H1 (cell line): ENCODE data around the gene INTS1. TPM values are rescaled to one million over a fixed set of nuclear protein-coding genes. Genes with fewer than 3 reads are reported as not detected.

Experiments
- CTCF ChIA-PET: fragments of 300-600 bp; sonication (Branson Sonifier 250); formaldehyde crosslinking; loops from one replicate; lab custom pipeline; 2021; ENCODE audit not compliant: partially characterized antibody; lab: Charles Lee
- POLR2A ChIA-PET: fragments of 300-600 bp; sonication (Branson Sonifier 250); formaldehyde crosslinking; loops from one replicate; lab custom pipeline; 2021; ENCODE audit warnings: inconsistent platforms; ENCODE audit not compliant: partially characterized antibody; lab: Charles Lee
- DNase-seq, 2 experiments: peaks; one replicate each; pipeline versions ENCODE4 v3.0.0 to v3.0.0-alpha.2; 2010 to 2022; ENCODE audit warnings: low spot score in 2 of 2, low read depth in 1 of 2, mixed read lengths in 1 of 2
- FAIRE-seq: peaks from 2 replicates; lab custom pipeline; 2011; peaks lifted over from hg19 to GRCh38; lab: Jason Lieb, UNC
- H2AFZ ChIP-seq: 2 replicates; pipeline ENCODE4 v1.8.1; 2012; ENCODE audit warnings: low read length, inconsistent platforms
- H2AK5ac ChIP-seq: 2 replicates; pipeline ENCODE4 v1.6.1; 2013; ENCODE audit warnings: low read depth, low read length
- H2BK120ac ChIP-seq: replicated peaks from 2 replicates; pipeline ENCODE3; 2013; ENCODE audit warnings: low read depth, low read length, inconsistent platforms
- H2BK12ac ChIP-seq: 2 replicates; pipeline ENCODE4 v1.6.1; 2013; ENCODE audit warnings: low read depth, low read length
- H2BK15ac ChIP-seq: 2 replicates; pipeline ENCODE4 v1.6.1; 2013; ENCODE audit warnings: low read length
- H2BK20ac ChIP-seq: 2 replicates; pipeline ENCODE4 v1.6.1; 2013; ENCODE audit warnings: low read length
- H2BK5ac ChIP-seq: 2 replicates; pipeline ENCODE4 v1.6.1; 2013; ENCODE audit warnings: low read depth, low read length
- H3K14ac ChIP-seq: 2 replicates; pipeline ENCODE4 v1.6.1; 2013; ENCODE audit warnings: inconsistent platforms; ENCODE audit not compliant: insufficient read length
- H3K18ac ChIP-seq: 2 replicates; pipeline ENCODE4 v1.6.1; 2013; ENCODE audit warnings: low read length; ENCODE audit errors: extremely low read depth
- H3K23ac ChIP-seq: 2 replicates; pipeline ENCODE4 v1.6.1; 2013; ENCODE audit warnings: inconsistent platforms; ENCODE audit not compliant: insufficient read length
- H3K23me2 ChIP-seq: 2 replicates; pipeline ENCODE4 v1.6.1; 2013; ENCODE audit warnings: low read depth, low read length
- H3K27ac ChIP-seq: 2 replicates; pipeline ENCODE4 v1.6.1; 2011; ENCODE audit warnings: low read depth, low read length, inconsistent platforms
- H3K27me3 ChIP-seq, 4 experiments: replicated peaks in 1 of 4; 1 replicate in 1 of 4; 2 replicates in 3 of 4; pipeline versions ENCODE4 v1.6.1 to v1.8.1; 2011 to 2013; ENCODE audit warnings: low read length in 3 of 4, mild to moderate bottlenecking in 3 of 4, inconsistent platforms in 2 of 4, mixed read lengths in 2 of 4, moderate library complexity in 1 of 4; ENCODE audit not compliant: control insufficient read depth in 3 of 4, insufficient read depth in 3 of 4; ENCODE audit errors: extremely low read depth in 1 of 4
- H3K36me3 ChIP-seq, 4 experiments: 2 replicates each; pipeline versions ENCODE4 v1.6.1 to v1.8.1; 2011 to 2013; ENCODE audit warnings: mild to moderate bottlenecking in 4 of 4, low read length in 3 of 4, moderate library complexity in 2 of 4, control low read depth in 1 of 4, inconsistent platforms in 1 of 4; ENCODE audit not compliant: insufficient read depth in 4 of 4, control insufficient read depth in 2 of 4
- H3K4ac ChIP-seq: replicated peaks from 2 replicates; pipeline ENCODE3; 2013; ENCODE audit warnings: low read length, low read depth, mixed read lengths, inconsistent platforms; ENCODE audit not compliant: insufficient read length
- H3K4me1 ChIP-seq, 4 experiments: replicated peaks in 1 of 4; 1 replicate in 1 of 4; 2 replicates in 3 of 4; pipeline versions ENCODE4 v1.6.1 to v1.8.1; 2011 to 2013; ENCODE audit warnings: low read length in 3 of 4, inconsistent platforms in 2 of 4, mixed read lengths in 1 of 4; ENCODE audit not compliant: insufficient read depth in 4 of 4, control insufficient read depth in 3 of 4
- H3K4me2 ChIP-seq, 2 experiments: 2 replicates each; pipeline versions ENCODE4 v1.6.1 to v1.8.1; 2011 to 2013; ENCODE audit warnings: low read depth in 2 of 2, low read length in 2 of 2, control low read depth in 1 of 2, inconsistent platforms in 1 of 2, mild to moderate bottlenecking in 1 of 2; ENCODE audit not compliant: insufficient read depth in 1 of 2
- H3K4me3 ChIP-seq, 4 experiments: fragments of 200-600, 300-600 bp in 1 of 4; sonication (generic), shearing (Covaris generic), sonication (Bioruptor Twin) in 1 of 4; 2 replicates each; pipeline versions ENCODE4 v1.5.1 to v1.8.1; 2011 to 2016; ENCODE audit warnings: low read length in 4 of 4, low read depth in 3 of 4, control low read depth in 2 of 4, inconsistent platforms in 2 of 4, mild to moderate bottlenecking in 2 of 4, mixed read lengths in 1 of 4, moderate library complexity in 1 of 4; ENCODE audit not compliant: insufficient read depth in 2 of 4; ENCODE audit errors: extremely low read depth in 1 of 4
- H3K56ac ChIP-seq: replicated peaks from 2 replicates; pipeline ENCODE3; 2013; ENCODE audit warnings: low read depth, mild to moderate bottlenecking, mixed read lengths, low read length, inconsistent platforms; ENCODE audit not compliant: insufficient read length
- H3K79me1 ChIP-seq: 2 replicates; pipeline ENCODE4 v1.6.1; 2013; ENCODE audit warnings: low read depth, low read length, control low read depth
- H3K79me2 ChIP-seq, 2 experiments: 2 replicates each; pipeline versions ENCODE4 v1.6.1 to v1.8.1; 2012 to 2013; ENCODE audit warnings: low read length in 2 of 2, mild to moderate bottlenecking in 2 of 2, inconsistent platforms in 1 of 2; ENCODE audit not compliant: insufficient read depth in 2 of 2, control insufficient read depth in 1 of 2
- H3K9ac ChIP-seq, 4 experiments: replicated peaks in 1 of 4; 1 replicate in 1 of 4; 2 replicates in 3 of 4; pipeline versions ENCODE4 v1.6.1 to v1.8.1; 2011 to 2013; ENCODE audit warnings: low read depth in 3 of 4, low read length in 3 of 4, control low read depth in 2 of 4, mild to moderate bottlenecking in 2 of 4, moderate library complexity in 2 of 4, inconsistent platforms in 1 of 4; ENCODE audit errors: extremely low read depth in 1 of 4
- H3K9me3 ChIP-seq, 2 experiments: 2 replicates each; pipeline versions ENCODE4 v1.6.1 to v1.8.1; 2012 to 2013; ENCODE audit warnings: mild to moderate bottlenecking in 2 of 2, moderate library complexity in 2 of 2, control low read depth in 1 of 2, inconsistent platforms in 1 of 2, low read depth in 1 of 2, low read length in 1 of 2, mixed read lengths in 1 of 2; ENCODE audit not compliant: insufficient read depth in 2 of 2
- H4K20me1 ChIP-seq, 2 experiments: replicated peaks in 1 of 2; 2 replicates each; pipeline versions ENCODE3 to v1.8.1; 2011 to 2013; ENCODE audit warnings: inconsistent platforms in 2 of 2, low read length in 2 of 2, mild to moderate bottlenecking in 1 of 2; ENCODE audit not compliant: insufficient read depth in 2 of 2, control insufficient read depth in 1 of 2
- H4K5ac ChIP-seq: 2 replicates; pipeline ENCODE4 v1.6.1; 2013; ENCODE audit warnings: low read length, low read depth, mixed read lengths, inconsistent platforms; ENCODE audit not compliant: insufficient read length
- H4K8ac ChIP-seq: 2 replicates; pipeline ENCODE4 v1.8.0; 2013; ENCODE audit warnings: mild to moderate bottlenecking, moderate library complexity, low read length, inconsistent platforms; ENCODE audit not compliant: insufficient read depth; ENCODE audit errors: extremely low read depth
- H4K91ac ChIP-seq: replicated peaks from 2 replicates; pipeline ENCODE3; 2013; ENCODE audit warnings: low read length, mixed read lengths, inconsistent platforms; ENCODE audit not compliant: insufficient read length
- EP300 ChIP-seq, 2 experiments: IDR thresholded peaks; 1 replicate in 1 of 2; 2 replicates in 1 of 2; pipeline ENCODE4 v1.6.1; 2011 to 2012; ENCODE audit warnings: low read depth in 2 of 2, low read length in 2 of 2, mild to moderate bottlenecking in 2 of 2, borderline replicate concordance in 1 of 2, inconsistent platforms in 1 of 2, moderate library complexity in 1 of 2
- EZH2 ChIP-seq: fragments of 200-600 bp; sonication (generic); IDR thresholded peaks from 2 replicates; pipeline ENCODE4 v1.7.1; 2012; ENCODE audit warnings: low read depth, mild to moderate bottlenecking, moderate library complexity, low read length, inconsistent platforms; ENCODE audit not compliant: severe bottlenecking
- RAD21 ChIP-seq, 2 experiments: IDR thresholded peaks in 1 of 2; conservative IDR thresholded peaks in 1 of 2; 2 replicates each; pipeline ENCODE4 v1.6.1; 2011; ENCODE audit warnings: low read depth in 2 of 2, low read length in 2 of 2, improper control_type of control experiment in 1 of 2, inconsistent platforms in 1 of 2, mild to moderate bottlenecking in 1 of 2, moderate library complexity in 1 of 2
- TBP ChIP-seq: IDR thresholded peaks from 2 replicates; pipeline ENCODE4 v1.6.1; 2011; ENCODE audit warnings: low read depth, low read length, improper control_type of control experiment
- ZNF274 ChIP-seq: IDR thresholded peaks from 2 replicates; pipeline ENCODE4 v1.7.0; 2012; ENCODE audit warnings: low read length, borderline replicate concordance; ENCODE audit errors: extremely low read depth
- WGBS, 2 experiments: shearing (Covaris generic) in 1 of 2; methylation state at CpG; one replicate each; pipeline versions ENCODE4 v1.1.6 to v1.1.7; 2013 to 2015; ENCODE audit warnings: low lambda C conversion rate in 2 of 2, mixed read lengths in 2 of 2, inconsistent platforms in 1 of 2, low coverage in 1 of 2, missing lambda C conversion rate in 1 of 2; ENCODE audit not compliant: insufficient replicate concordance in 2 of 2, insufficient coverage in 1 of 2, insufficient read length in 1 of 2; ENCODE audit errors: extremely low coverage in 1 of 2, missing lambda C conversion rate in 1 of 2; 5-methylcytosine and 5-hydroxymethylcytosine counted together
- polyA plus RNA-seq, 7 experiments: library from polyadenylated mRNA; depleted of rRNA in 3 of 7; stranded (reverse) in 5 of 7; unstranded in 2 of 7; fragments of >200 nt in 5 of 7; fragments of 200-250 nt in 2 of 7; gene quantifications; 1 replicate in 5 of 7; 2 replicates in 1 of 7; 4 replicates in 1 of 7; pipeline versions ENCODE4 v1.2.1 to v1.2.3, GENCODE V29; 2011 to 2013; ENCODE audit warnings: missing spikeins in 2 of 7, mixed read lengths in 2 of 7
- total RNA-seq: library from RNA; stranded (reverse); fragmentation: NEBNext Ultra II Directional; extraction: Animal tissue kit (Norgen Biotek cat#: 25700); gene quantifications from 2 replicates; pipeline ENCODE4 v1.2.1, GENCODE V29; 2021
- TF ChIP-seq, protein P1 (sequence below), 3 experiments: IDR thresholded peaks; 1 replicate in 2 of 3; 2 replicates in 1 of 3; pipeline versions ENCODE4 v1.5.1 to v1.6.1; 2011; ENCODE audit warnings: low read length in 3 of 3, mild to moderate bottlenecking in 3 of 3, inconsistent platforms in 2 of 3, low read depth in 1 of 3, moderate library complexity in 1 of 3; ENCODE audit not compliant: insufficient read depth in 1 of 3; ENCODE audit errors: control extremely low read depth in 1 of 3

The INTS1 gene
- total and polyA plus RNA-seq, 2 of the 8 experiments (the other 6 are each of a cell fraction or from before 2014, with no cell fraction given): 76.9 to 104 TPM

DNA sequence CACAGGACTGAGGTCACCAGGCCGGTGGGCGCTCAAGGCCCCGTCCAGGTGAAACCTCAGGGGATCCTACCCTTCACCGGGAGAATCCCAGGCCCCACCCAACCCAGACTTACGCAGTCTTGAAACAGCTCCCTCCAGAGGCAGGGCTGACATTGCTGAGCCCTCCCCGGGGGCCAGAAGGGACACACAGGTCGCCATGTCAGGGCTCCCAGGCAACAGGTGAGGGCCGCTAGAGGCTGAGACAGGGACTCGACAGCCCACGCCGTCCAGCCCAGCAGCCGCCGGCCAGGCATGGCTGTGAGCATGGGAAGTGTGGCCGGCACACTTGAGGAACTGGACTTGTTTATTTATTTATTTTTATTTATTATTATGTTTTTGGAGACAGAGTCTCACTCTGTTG, 55.2 kb downstream of the INTS1 start:
- no peak overlapping the region for H3K4ac ChIP-seq
- no peak overlapping the region for H4K8ac ChIP-seq
- no peak overlapping the region for H4K91ac ChIP-seq
- no peak for TF ChIP-seq EP300 (IDR thresholded peaks at IDR 0.05; ENCODE audit: borderline replicate concordance in 1 of 2, low read depth in 2 of 2, low read length in 2 of 2)
- TF ChIP-seq RAD21 (IDR thresholded peaks at IDR 0.05 in 1 of 2, conservative IDR thresholded peaks at IDR 0.05 in 1 of 2; ENCODE audit: low read depth in 2 of 2, low read length in 2 of 2): no peak
- TF ChIP-seq TBP: no peak
- TF ChIP-seq EZH2: no peak
- TF ChIP-seq, protein P1, sequence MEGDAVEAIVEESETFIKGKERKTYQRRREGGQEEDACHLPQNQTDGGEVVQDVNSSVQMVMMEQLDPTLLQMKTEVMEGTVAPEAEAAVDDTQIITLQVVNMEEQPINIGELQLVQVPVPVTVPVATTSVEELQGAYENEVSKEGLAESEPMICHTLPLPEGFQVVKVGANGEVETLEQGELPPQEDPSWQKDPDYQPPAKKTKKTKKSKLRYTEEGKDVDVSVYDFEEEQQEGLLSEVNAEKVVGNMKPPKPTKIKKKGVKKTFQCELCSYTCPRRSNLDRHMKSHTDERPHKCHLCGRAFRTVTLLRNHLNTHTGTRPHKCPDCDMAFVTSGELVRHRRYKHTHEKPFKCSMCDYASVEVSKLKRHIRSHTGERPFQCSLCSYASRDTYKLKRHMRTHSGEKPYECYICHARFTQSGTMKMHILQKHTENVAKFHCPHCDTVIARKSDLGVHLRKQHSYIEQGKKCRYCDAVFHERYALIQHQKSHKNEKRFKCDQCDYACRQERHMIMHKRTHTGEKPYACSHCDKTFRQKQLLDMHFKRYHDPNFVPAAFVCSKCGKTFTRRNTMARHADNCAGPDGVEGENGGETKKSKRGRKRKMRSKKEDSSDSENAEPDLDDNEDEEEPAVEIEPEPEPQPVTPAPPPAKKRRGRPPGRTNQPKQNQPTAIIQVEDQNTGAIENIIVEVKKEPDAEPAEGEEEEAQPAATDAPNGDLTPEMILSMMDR (IDR thresholded peaks at IDR 0.05; ENCODE audit: control extremely low read depth in 1 of 3, insufficient read depth in 1 of 3, low read depth in 1 of 3, low read length in 3 of 3): peak in 2 of 3 experiments; percentile 14 to 42; a peak in 2 of 4 replicates
- TF ChIP-seq ZNF274: no peak
- CTCF ChIA-PET: interaction anchor here (0.5 to 6.7 kb wide), 8 partner anchors 9 to 478 kb away, joined by 3 to 35 read pairs (median 3); no protein-coding TSS in a partner anchor
- H2BK120ac ChIP-seq: no peak overlapping the region
- H2BK12ac ChIP-seq: no peak overlapping the region
- H3K18ac ChIP-seq: no peak overlapping the region
- H3K36me3 ChIP-seq: no peaks in the 10 kb centered on the region
- H3K23me2 ChIP-seq: no peaks in the 10 kb centered on the region
- H3K27ac ChIP-seq: no peak overlapping the region
- no peak overlapping the region for H2BK5ac ChIP-seq
- H3K4me2 ChIP-seq: no peak overlapping the region
- H3K4me1 ChIP-seq: no peaks in the 10 kb centered on the region; a peak in 1 of 7 replicates
- no peak overlapping the region for H3K4me3 ChIP-seq
- H2BK20ac ChIP-seq: no peak overlapping the region
- POLR2A ChIA-PET: interaction anchor here (1.3 kb wide), 1 partner anchor 14 kb away, joined by 4 read pairs; no protein-coding TSS in a partner anchor
- H3K79me1 ChIP-seq: no peaks in the 10 kb centered on the region
- H3K14ac ChIP-seq: no peak overlapping the region
- H2AFZ ChIP-seq: no peak overlapping the region
- no peaks in the 10 kb centered on the region for H3K79me2 ChIP-seq
- H2BK15ac ChIP-seq: no peak overlapping the region
- no peaks in the 10 kb centered on the region for H3K9me3 ChIP-seq
- H3K27me3 ChIP-seq: no peaks in the 10 kb centered on the region
- 95% methylated on average over 14 of the region's 14 CpGs; no CpG with 5 or more reads in 1 of the 2 experiments for WGBS, 2 experiments
- H3K9ac ChIP-seq: no peak overlapping the region
- H3K56ac ChIP-seq: no peak overlapping the region
- H4K20me1 ChIP-seq: no peaks in the 10 kb centered on the region
- H4K5ac ChIP-seq: no peak overlapping the region
- no peak overlapping the region for H2AK5ac ChIP-seq
- FAIRE-seq: no peak
- no peak for DNase-seq
- H3K23ac ChIP-seq: no peak overlapping the region
